Lower leg skin (tissue), 4 donors: Measurements from ENCODE around the gene KRTAP17-1. TPM values are rescaled to one million over a fixed set of nuclear protein-coding genes. Genes with fewer than 3 reads are reported as not detected.

Source experiments
- DNase-seq, 2 donors: peaks; one replicate each; pipeline ENCODE4 v3.0.0-alpha.2; 2019; ENCODE audit warnings: low spot score in 2 of 2
- H3K4me3 ChIP-seq: fragments of 200-600 bp; sonication (generic); 2 replicates; pipeline ENCODE4 v1.5.1; 2017; ENCODE audit warnings: mild to moderate bottlenecking, low read depth; ENCODE audit not compliant: poor library complexity, severe bottlenecking
- POLR2A ChIP-seq, 2 donors: fragments of 450-650 bp; IDR thresholded peaks; one replicate each; pipeline ENCODE4 v1.6.1; 2016 to 2017; ENCODE audit warnings: antibody characterized with exemption in 2 of 2, mild to moderate bottlenecking in 1 of 2, moderate library complexity in 1 of 2
- WGBS, 2 donors: methylation state at CpG; one replicate each; pipeline ENCODE4 v1.1.5; 2018; 5-methylcytosine and 5-hydroxymethylcytosine counted together
- intact Hi-C: fragments of 100-400 bp; cut with DNase I; formaldehyde crosslinking; loops from one replicate; pipeline ENCODE4 v1.15.0; 2023; ENCODE audit warnings: low total_unique reads
- total RNA-seq, 4 donors: library from RNA; depleted of rRNA; stranded (reverse); fragments of >200 nt; gene quantifications; one replicate each; pipeline ENCODE4 v1.1.0, GENCODE V29; 2016
- TF ChIP-seq, protein P1 (sequence below), 3 donors: fragments of 450-650 bp; IDR thresholded peaks; one replicate each; pipeline ENCODE4 v1.5.1; 2016; ENCODE audit warnings: antibody characterized with exemption in 3 of 3, mild to moderate bottlenecking in 3 of 3, moderate library complexity in 2 of 3

The KRTAP17-1 gene
- total RNA-seq, 4 donors from 2014 or later = 1.3 to 38.6 TPM; not detected in 2

DNA sequence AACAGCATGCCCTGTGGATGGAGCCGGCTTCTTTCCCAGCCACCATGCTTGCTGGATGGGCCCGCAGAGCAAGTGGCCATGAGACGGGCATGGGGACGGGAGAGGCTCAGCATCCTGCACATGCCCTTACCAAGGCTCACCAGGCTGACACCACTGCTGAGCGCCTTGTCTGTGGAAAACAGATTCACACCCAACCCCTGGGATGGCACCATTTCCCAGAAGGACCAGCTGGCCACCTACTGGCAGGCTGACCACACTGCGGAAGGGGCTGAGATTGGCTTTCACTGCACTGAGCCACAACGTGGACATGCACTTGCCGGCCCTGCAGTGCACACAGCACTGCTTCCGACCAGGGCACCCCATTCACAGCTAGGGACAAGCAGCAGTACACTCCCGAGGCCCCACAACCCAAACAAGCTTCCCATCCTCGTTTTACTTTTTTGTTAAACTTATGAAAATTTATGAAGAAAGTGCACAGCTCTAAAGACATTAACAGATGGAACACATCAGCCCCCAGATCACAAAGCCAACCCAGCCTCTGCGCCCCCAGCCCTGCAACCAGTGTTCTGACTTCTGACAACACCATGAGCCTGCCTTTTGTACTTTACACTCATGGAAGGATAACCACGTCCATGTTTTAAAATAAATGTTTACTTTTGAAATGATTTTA is 13.9 kb upstream of the KRTAP17-1 start:
- peak in 1 of 2 donors; percentile 87 for DNase-seq
- TF ChIP-seq, protein P1, sequence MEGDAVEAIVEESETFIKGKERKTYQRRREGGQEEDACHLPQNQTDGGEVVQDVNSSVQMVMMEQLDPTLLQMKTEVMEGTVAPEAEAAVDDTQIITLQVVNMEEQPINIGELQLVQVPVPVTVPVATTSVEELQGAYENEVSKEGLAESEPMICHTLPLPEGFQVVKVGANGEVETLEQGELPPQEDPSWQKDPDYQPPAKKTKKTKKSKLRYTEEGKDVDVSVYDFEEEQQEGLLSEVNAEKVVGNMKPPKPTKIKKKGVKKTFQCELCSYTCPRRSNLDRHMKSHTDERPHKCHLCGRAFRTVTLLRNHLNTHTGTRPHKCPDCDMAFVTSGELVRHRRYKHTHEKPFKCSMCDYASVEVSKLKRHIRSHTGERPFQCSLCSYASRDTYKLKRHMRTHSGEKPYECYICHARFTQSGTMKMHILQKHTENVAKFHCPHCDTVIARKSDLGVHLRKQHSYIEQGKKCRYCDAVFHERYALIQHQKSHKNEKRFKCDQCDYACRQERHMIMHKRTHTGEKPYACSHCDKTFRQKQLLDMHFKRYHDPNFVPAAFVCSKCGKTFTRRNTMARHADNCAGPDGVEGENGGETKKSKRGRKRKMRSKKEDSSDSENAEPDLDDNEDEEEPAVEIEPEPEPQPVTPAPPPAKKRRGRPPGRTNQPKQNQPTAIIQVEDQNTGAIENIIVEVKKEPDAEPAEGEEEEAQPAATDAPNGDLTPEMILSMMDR (IDR thresholded peaks at IDR 0.05) = no peak
- TF ChIP-seq POLR2A (IDR thresholded peaks at IDR 0.05) = no peak
- 51 to 53% methylated on average over 8 to 13 of the region's 13 CpGs for WGBS, 2 donors
- intact Hi-C loops = loop anchor here (10.0 kb wide), 1 partner anchor 425 kb away; no protein-coding TSS in a partner anchor
- no peak overlapping the region for H3K4me3 ChIP-seq

GRCh38 chr17:41328207-41328606 is 12.7 kb upstream of the KRTAP17-1 start:
- TF ChIP-seq, protein P1 (IDR thresholded peaks at IDR 0.05) = no peak
- no peak for TF ChIP-seq POLR2A (IDR thresholded peaks at IDR 0.05)
- WGBS, 2 donors = 92 to 94% methylated on average over 6 of the region's 7 CpGs
- no peak overlapping the region for H3K4me3 ChIP-seq
- intact Hi-C loops = loop anchor here (10.0 kb wide), 1 partner anchor 423 kb away; no protein-coding TSS in a partner anchor
- DNase-seq = no peak

DNA sequence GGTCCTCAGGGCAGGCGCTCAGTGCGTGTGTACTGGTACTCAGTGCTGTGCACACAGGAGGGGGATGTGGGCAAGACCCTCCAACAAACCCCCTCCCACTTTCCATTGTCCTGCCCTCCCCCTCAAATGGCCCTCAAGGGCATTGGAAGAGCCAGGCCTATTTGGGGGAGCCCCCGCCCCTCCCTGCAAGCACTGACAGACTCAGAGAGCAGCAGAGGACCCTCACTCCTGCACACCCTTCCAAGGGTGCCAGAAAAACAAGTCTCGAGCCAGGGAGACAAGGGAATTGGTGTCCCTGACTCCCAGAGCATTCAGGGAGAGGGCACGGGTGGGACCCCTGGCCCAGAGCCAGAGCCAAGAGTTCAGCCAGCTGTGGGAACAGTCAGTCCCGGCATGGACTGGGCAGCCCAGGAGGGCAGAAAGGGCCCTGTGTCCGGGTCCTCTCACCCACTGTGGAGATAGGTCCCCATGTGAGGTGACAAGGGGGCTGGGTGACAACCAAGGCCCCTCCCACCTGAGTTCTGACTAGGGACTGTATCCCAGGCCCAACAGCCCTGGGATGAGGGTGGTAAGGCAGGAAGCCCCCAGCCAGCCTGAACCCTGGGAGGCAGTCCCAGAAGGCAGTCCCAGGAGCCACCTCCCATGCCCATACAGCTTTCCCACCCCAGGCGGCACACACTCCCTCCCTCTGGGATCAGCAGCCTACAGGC is 12.1 kb upstream of the KRTAP17-1 start:
- no peak overlapping the region for H3K4me3 ChIP-seq
- DNase-seq = peak in 1 of 2 donors; percentile 80
- intact Hi-C loops = loop anchor here (10.0 kb wide), 1 partner anchor 423 kb away; no protein-coding TSS in a partner anchor
- 82 to 84% methylated on average over 7 to 8 of the region's 8 CpGs for WGBS, 2 donors
- TF ChIP-seq, protein P1 (IDR thresholded peaks at IDR 0.05) = no peak
- TF ChIP-seq POLR2A (IDR thresholded peaks at IDR 0.05) = no peak

DNA sequence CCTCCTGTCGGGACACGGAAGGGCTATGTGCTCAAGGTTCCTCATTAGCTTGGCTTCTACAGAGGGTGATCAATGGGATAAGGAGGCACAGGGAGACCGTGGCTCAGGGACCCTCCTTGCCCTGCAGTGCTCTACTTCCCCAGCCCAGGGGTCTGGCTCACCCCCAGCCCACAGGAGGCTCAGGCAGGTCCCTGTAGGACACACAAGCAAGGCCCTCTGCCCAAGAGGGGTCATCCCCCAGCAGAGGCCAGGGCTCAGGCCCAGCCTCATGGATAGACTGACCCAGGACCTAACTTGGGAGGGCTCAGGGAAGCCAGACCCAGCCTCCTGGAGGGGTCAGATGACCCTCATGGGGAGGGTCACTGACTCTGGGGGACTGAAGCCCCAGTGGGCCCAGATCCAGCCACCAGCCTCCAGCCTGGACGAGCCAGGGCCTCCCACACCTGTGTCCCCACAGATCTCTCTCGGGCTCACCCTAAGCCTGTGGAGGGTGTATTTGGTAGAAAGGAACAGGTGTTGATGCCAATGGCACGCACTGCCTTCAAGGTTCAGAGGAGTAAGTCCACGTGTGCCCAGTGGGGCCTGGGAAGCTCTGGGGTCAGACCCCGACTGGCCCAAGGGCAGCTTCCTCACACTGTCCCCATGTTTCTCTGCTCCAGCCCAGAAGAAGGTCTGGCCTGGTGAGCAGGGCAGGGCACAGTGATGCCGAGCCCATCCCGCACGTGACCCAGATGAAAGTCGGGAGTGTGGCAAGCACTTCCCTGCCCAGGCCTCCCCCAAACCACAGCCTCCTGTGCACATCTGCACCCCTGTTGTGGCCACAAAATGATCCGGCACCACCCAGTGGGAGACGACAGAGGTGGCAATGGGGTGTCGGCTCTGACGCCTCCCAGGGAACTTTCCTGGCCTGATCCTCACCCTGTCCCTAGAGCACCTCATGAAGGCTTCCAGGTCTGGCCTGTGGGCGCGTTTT is 10.9 kb upstream of the KRTAP17-1 start:
- H3K4me3 ChIP-seq = no peak overlapping the region
- intact Hi-C loops = loop anchor here (10.0 kb wide), 1 partner anchor 422 kb away; no protein-coding TSS in a partner anchor
- WGBS, 2 donors = 73 to 76% methylated on average over 18 of the region's 18 CpGs
- peak in 1 of 2 donors; percentile 80 for DNase-seq
- TF ChIP-seq POLR2A (IDR thresholded peaks at IDR 0.05) = no peak
- TF ChIP-seq, protein P1 (IDR thresholded peaks at IDR 0.05) = no peak

- peak in 1 of 2 donors; percentile 50 for DNase-seq
- intact Hi-C loops = loop anchor here (10.0 kb wide), 1 partner anchor 421 kb away; no protein-coding TSS in a partner anchor
- H3K4me3 ChIP-seq = no peak overlapping the region
- WGBS, 2 donors = 87 to 89% methylated on average over 3 to 6 of the region's 6 CpGs
- no peak for TF ChIP-seq POLR2A (IDR thresholded peaks at IDR 0.05)
- TF ChIP-seq, protein P1 (IDR thresholded peaks at IDR 0.05) = no peak
Observed at GRCh38 chr17:41325611-41326010, 10.1 kb upstream of the KRTAP17-1 start.
